ENCODE data around the gene NUDT14.

The NUDT14 gene

DNA sequence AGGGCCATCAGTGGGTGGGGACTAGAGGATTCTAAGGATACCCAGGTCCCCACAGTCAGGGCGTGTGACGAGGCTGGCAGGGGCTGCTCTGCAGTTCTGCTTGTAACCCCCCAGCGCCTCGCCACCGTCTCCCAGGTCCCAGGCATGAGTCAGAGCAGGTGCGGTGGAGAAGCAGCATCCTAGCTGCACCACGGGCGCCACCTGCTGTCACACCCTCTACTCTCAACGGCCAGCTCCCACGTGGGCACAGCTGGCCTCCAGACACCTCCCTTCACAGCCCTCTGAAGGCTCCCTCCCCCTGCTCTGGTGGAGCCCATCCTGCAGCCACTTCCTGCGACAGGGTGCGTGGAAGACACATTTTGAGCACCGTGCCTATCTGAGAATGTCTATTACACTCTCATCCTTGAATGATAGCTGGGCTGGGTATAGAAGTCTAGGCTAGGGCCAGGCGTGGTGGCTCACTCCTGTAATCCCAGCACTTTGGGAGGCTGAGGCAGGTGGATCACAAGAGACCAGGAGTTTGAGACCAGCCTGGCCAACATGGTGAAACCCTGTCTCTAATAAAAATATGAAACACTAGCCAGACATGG, 6.9 kb upstream of the NUDT14 start:
- TF ChIP-seq, protein P1, sequence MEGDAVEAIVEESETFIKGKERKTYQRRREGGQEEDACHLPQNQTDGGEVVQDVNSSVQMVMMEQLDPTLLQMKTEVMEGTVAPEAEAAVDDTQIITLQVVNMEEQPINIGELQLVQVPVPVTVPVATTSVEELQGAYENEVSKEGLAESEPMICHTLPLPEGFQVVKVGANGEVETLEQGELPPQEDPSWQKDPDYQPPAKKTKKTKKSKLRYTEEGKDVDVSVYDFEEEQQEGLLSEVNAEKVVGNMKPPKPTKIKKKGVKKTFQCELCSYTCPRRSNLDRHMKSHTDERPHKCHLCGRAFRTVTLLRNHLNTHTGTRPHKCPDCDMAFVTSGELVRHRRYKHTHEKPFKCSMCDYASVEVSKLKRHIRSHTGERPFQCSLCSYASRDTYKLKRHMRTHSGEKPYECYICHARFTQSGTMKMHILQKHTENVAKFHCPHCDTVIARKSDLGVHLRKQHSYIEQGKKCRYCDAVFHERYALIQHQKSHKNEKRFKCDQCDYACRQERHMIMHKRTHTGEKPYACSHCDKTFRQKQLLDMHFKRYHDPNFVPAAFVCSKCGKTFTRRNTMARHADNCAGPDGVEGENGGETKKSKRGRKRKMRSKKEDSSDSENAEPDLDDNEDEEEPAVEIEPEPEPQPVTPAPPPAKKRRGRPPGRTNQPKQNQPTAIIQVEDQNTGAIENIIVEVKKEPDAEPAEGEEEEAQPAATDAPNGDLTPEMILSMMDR (IDR thresholded peaks at IDR 0.05; ENCODE audit: insufficient read depth, low read length, poor library complexity, severe bottlenecking): no peak
- Histone ChIP-seq H3K4me3 (replicated peaks; ENCODE audit: low read depth, low read length) (no peak overlapping the region), H3K27me3 (replicated peaks; ENCODE audit: control insufficient read depth, insufficient read depth, low read length) (peaks cover 1% of the 10 kb centered on the region; the same call in 1 of the 2 replicates), H3K36me3 (ENCODE audit: control insufficient read depth, insufficient read depth, low read length) (no peaks in the 10 kb centered on the region)
- DNase-seq (ENCODE audit: extremely low read depth, insufficient read length): no peak

DNA sequence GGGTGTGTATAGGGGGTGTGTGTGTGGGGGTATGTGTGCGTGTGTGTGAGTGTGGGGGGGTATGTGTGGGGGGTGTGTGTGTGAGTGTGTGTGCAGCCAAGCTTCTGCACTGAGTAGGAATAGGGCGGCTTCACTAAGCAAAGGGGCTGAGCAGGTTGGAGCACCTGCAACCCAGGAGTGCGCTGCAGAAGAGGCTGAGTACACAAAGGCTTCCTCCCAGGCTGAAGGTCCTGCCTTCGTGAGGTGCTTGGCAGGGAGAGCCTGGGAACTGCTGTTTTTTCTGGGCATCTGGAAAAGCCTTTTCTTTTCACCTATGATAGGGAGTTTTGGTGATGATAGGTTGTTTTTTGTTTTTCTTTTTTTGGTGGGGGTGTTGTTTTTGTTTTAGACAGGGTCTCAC, 6.0 kb upstream of the NUDT14 start:
- Histone ChIP-seq H3K27me3 (replicated peaks; ENCODE audit: control insufficient read depth, insufficient read depth, low read length) (peaks cover 1% of the 10 kb centered on the region; the same call in 1 of the 2 replicates), H3K4me3 (replicated peaks; ENCODE audit: low read depth, low read length) (no peak overlapping the region), H3K36me3 (ENCODE audit: control insufficient read depth, insufficient read depth, low read length) (no peaks in the 10 kb centered on the region)
- DNase-seq (ENCODE audit: extremely low read depth, insufficient read length): no peak
- TF ChIP-seq, protein P1 (IDR thresholded peaks at IDR 0.05; ENCODE audit: insufficient read depth, low read length, poor library complexity, severe bottlenecking): no peak

DNA sequence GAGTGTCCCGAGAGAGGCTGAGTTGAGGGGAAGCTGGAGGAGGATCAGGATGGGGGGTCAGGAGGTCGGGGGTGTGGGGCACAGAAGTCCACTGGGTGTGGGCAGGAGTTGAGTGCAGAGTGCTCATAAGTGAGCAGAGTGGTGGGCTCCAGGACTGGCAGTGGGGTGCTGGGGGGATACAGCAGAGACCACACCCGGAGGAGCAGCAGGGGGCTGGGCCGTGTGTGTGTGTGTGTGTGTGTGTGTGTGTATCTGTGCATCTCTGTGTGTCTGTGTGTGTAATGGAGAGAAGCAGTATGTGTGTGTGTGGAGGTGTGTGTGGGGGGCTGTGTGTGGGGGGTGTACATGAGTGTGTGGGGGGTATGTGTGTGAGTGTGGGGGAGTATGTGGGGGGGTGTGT, 4.9 kb upstream of the NUDT14 start:
- H3K4me3 ChIP-seq (replicated peaks; ENCODE audit: low read depth, low read length): no peak overlapping the region
- peaks cover 1% of the 10 kb centered on the region; the same call in 1 of the 2 replicates for H3K27me3 ChIP-seq (replicated peaks; ENCODE audit: control insufficient read depth, insufficient read depth, low read length)
- no peak for DNase-seq (ENCODE audit: extremely low read depth, insufficient read length)
- TF ChIP-seq, protein P1 (IDR thresholded peaks at IDR 0.05; ENCODE audit: insufficient read depth, low read length, poor library complexity, severe bottlenecking): no peak
- H3K36me3 ChIP-seq (ENCODE audit: control insufficient read depth, insufficient read depth, low read length): no peaks in the 10 kb centered on the region

DNA sequence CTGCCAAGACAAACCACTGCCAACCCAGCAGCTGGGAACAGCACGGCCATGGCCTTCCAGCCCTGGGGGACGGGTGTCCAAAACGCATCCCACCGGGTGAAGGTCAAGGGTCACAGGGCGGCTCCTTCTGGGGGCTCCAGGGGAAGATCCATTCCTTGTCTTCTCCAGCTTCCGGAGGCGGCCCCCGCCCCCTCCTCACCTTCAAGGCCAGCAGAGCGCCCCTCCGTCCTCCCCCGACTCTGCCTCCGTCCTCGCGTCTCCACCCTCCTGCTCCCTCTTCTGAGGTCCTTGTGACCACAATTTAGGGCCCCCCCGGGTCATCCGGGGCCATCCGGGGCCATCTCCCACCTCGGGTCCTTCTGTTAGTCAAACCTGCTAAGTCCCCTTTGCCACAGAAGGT, 3.9 kb upstream of the NUDT14 start:
- no peak overlapping the region for H3K4me3 ChIP-seq (replicated peaks; ENCODE audit: low read depth, low read length)
- H3K27me3 ChIP-seq (replicated peaks; ENCODE audit: control insufficient read depth, insufficient read depth, low read length): peaks cover 3% of the 10 kb centered on the region; the same call in 1 of the 2 replicates
- TF ChIP-seq, protein P1 (IDR thresholded peaks at IDR 0.05; ENCODE audit: insufficient read depth, low read length, poor library complexity, severe bottlenecking): no peak
- DNase-seq (ENCODE audit: extremely low read depth, insufficient read length): no peak
- no peaks in the 10 kb centered on the region for H3K36me3 ChIP-seq (ENCODE audit: control insufficient read depth, insufficient read depth, low read length)

DNA sequence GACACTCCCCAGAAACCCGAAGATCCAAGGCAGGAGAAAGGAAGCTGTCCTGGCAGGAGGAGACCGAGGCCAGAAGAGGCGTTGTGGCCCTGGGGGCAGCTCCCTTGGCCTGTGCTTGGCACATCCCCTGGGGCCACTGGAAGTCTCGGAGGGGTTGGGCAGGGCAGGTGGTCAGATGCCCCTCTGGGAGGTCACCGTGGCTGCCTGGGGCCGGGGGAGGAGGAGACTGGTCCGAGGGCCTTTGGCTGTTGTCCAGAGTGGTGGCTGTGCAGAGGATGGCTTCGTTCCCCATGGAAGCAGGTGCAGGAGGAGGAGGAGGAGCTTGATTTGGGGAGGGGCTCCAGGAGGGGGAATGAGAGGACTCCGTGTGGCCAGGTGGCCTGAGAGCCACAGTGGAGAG, 3.3 kb upstream of the NUDT14 start:
- TF ChIP-seq, protein P1 (IDR thresholded peaks at IDR 0.05; ENCODE audit: insufficient read depth, low read length, poor library complexity, severe bottlenecking): no peak
- H3K27me3 ChIP-seq (replicated peaks; ENCODE audit: control insufficient read depth, insufficient read depth, low read length): peaks cover 3% of the 10 kb centered on the region; the same call in 1 of the 2 replicates
- H3K4me3 ChIP-seq (replicated peaks; ENCODE audit: low read depth, low read length): no peak overlapping the region
- no peak for DNase-seq (ENCODE audit: extremely low read depth, insufficient read length)
- no peaks in the 10 kb centered on the region for H3K36me3 ChIP-seq (ENCODE audit: control insufficient read depth, insufficient read depth, low read length)

Data from GM06990 (cell line).